Brain microvascular endothelial cell (primary cell): ENCODE data around the gene SRP72.

Experiments used
- DNase-seq: peaks from one replicate; pipeline ENCODE4 v3.0.0-alpha.2; 2020
- H3K27ac ChIP-seq: fragments of 250-450 bp; sonication (Bioruptor Pico); 2 replicates; pipeline ENCODE4 v1.5.1; 2020; ENCODE audit warnings: mild to moderate bottlenecking, moderate library complexity
- H3K27me3 ChIP-seq: fragments of 250-450 bp; sonication (Bioruptor Pico); replicated peaks from 2 replicates; pipeline ENCODE4 v1.5.1; 2020; ENCODE audit warnings: mild to moderate bottlenecking
- H3K36me3 ChIP-seq: fragments of 250-450 bp; sonication (Bioruptor Pico); replicated peaks from 2 replicates; pipeline ENCODE4 v1.5.1; 2020; ENCODE audit warnings: mild to moderate bottlenecking
- H3K4me3 ChIP-seq: 2 replicates; pipeline ENCODE4 v1.5.1; 2011; ENCODE audit warnings: low read depth, mild to moderate bottlenecking, control low read depth, low read length, moderate library complexity
- CTCF ChIP-seq: IDR thresholded peaks from 2 replicates; pipeline ENCODE4 v1.5.1; 2011; ENCODE audit warnings: low read depth, mild to moderate bottlenecking, moderate library complexity, low read length, control low read depth, inconsistent platforms; ENCODE audit errors: missing control alignments
- in situ Hi-C: cut with HindIII; loops from 2 replicates; pipeline ENCODE4 v1.10.0; 2017; ENCODE audit warnings: low sequenced_read_pairs, low pct_ligation_motif_present

The SRP72 gene

GRCh38 chr4:56551516-56551915, 84.1 kb downstream of the SRP72 start:
- no peaks in the 10 kb centered on the region for H3K27me3 ChIP-seq
- no peak overlapping the region for H3K27ac ChIP-seq
- DNase-seq, result no peak
- H3K36me3 ChIP-seq, result no peaks in the 10 kb centered on the region
- TF ChIP-seq CTCF, result no peak
- in situ Hi-C loops, result no loop called here
- H3K4me3 ChIP-seq, result no peak overlapping the region

GRCh38 chr4:56552273-56552672, 84.9 kb downstream of the SRP72 start:
- no peaks in the 10 kb centered on the region for H3K27me3 ChIP-seq
- no peak for TF ChIP-seq CTCF
- DNase-seq, result no peak
- no peaks in the 10 kb centered on the region for H3K36me3 ChIP-seq
- H3K4me3 ChIP-seq, result no peak overlapping the region
- no peak overlapping the region for H3K27ac ChIP-seq
- in situ Hi-C loops, result no loop called here
